Keratinocyte (primary cell): Measurements from ENCODE around the gene GABRR1. TPM values are rescaled to one million over a fixed set of nuclear protein-coding genes. Genes with fewer than 3 reads are reported as not detected.

ENCODE experiments used
- DNase-seq: peaks from one replicate; pipeline ENCODE4 v3.0.0-alpha.2; 2011; ENCODE audit warnings: low read depth, missing footprints, low spot score
- FAIRE-seq: peaks from 2 replicates; lab custom pipeline; 2011; peaks lifted over from hg19 to GRCh38; lab: Jason Lieb, UNC
- H2AFZ ChIP-seq: 2 replicates; pipeline ENCODE4 v1.6.0; 2012; ENCODE audit warnings: low read length, control low read depth, inconsistent platforms; ENCODE audit not compliant: control insufficient read depth
- H3K27ac ChIP-seq: 2 replicates; pipeline ENCODE4 v1.5.1; 2011; ENCODE audit warnings: low read length; ENCODE audit not compliant: control insufficient read depth, insufficient read depth
- H3K27me3 ChIP-seq: 3 replicates; pipeline ENCODE4 v1.6.0; 2011; ENCODE audit warnings: low read length; ENCODE audit not compliant: control insufficient read depth, insufficient read depth; ENCODE audit errors: extremely low read depth
- H3K36me3 ChIP-seq, 2 experiments: 2 replicates in 1 of 2; 3 replicates in 1 of 2; pipeline ENCODE4 v1.5.1; 2011; ENCODE audit warnings: low read length in 2 of 2, mild to moderate bottlenecking in 1 of 2; ENCODE audit not compliant: control insufficient read depth in 2 of 2, insufficient read depth in 2 of 2; ENCODE audit errors: extremely low read depth in 1 of 2
- H3K4me1 ChIP-seq: 3 replicates; pipeline ENCODE4 v1.5.1; 2011; ENCODE audit warnings: low read length; ENCODE audit not compliant: control insufficient read depth, insufficient read depth; ENCODE audit errors: extremely low read depth
- H3K4me2 ChIP-seq: 3 replicates; pipeline ENCODE4 v1.6.0; 2011; ENCODE audit warnings: low read depth, low read length; ENCODE audit not compliant: control insufficient read depth, insufficient read depth; ENCODE audit errors: extremely low read depth
- H3K4me3 ChIP-seq, 3 experiments: fragments of 200-600 bp in 1 of 3; sonication (generic) in 1 of 3; 2 replicates in 2 of 3; 3 replicates in 1 of 3; pipeline ENCODE4 v1.5.1; 2011 to 2016; ENCODE audit warnings: low read length in 3 of 3, mild to moderate bottlenecking in 3 of 3, control low read depth in 2 of 3, inconsistent platforms in 1 of 3, low read depth in 1 of 3, mixed read lengths in 1 of 3, mixed run types in 1 of 3, moderate library complexity in 1 of 3; ENCODE audit not compliant: control insufficient read depth in 2 of 3, insufficient read depth in 2 of 3; ENCODE audit errors: extremely low read depth in 1 of 3
- H3K79me2 ChIP-seq: 2 replicates; pipeline ENCODE4 v1.6.0; 2012; ENCODE audit warnings: low read length; ENCODE audit not compliant: control insufficient read depth, insufficient read depth
- H3K9ac ChIP-seq: 3 replicates; pipeline ENCODE4 v1.6.0; 2011; ENCODE audit warnings: low read length; ENCODE audit not compliant: control insufficient read depth, insufficient read depth; ENCODE audit errors: extremely low read depth
- H3K9me1 ChIP-seq: 3 replicates; pipeline ENCODE4 v1.6.0; 2011; ENCODE audit warnings: low read length; ENCODE audit not compliant: control insufficient read depth, insufficient read depth; ENCODE audit errors: extremely low read depth
- H3K9me3 ChIP-seq: 2 replicates; pipeline ENCODE4 v1.5.1; 2012; ENCODE audit warnings: low read depth, low read length; ENCODE audit not compliant: control insufficient read depth
- H4K20me1 ChIP-seq: 3 replicates; pipeline ENCODE4 v1.6.0; 2011; ENCODE audit warnings: low read length; ENCODE audit not compliant: control insufficient read depth, insufficient read depth; ENCODE audit errors: extremely low read depth
- EZH2 ChIP-seq: IDR thresholded peaks from one replicate; pipeline ENCODE4 v1.6.1; 2012; ENCODE audit warnings: inconsistent platforms, mild to moderate bottlenecking, low read length, moderate library complexity
- dilution Hi-C: fragments of 300-500 bp; cut with MboI; formaldehyde crosslinking; loops from one replicate; pipeline ENCODE4 v1.7.0; 2020; ENCODE audit warnings: low sequenced_read_pairs; ENCODE audit not compliant: extremely low pct_ligation_motif_present
- polyA plus RNA-seq, 5 experiments: library from polyadenylated mRNA; depleted of rRNA in 3 of 5; stranded (reverse) in 3 of 5; stranded (forward) in 1 of 5; unstranded in 1 of 5; fragments of >200 nt; gene quantifications; 1 replicate in 1 of 5; 2 replicates in 3 of 5; 3 replicates in 1 of 5; pipeline versions ENCODE4 v1.2.1 to v1.2.3, GENCODE V29; 2011 to 2012; ENCODE audit warnings: missing spikeins in 2 of 5, low read depth in 1 of 5, low replicate concordance in 1 of 5
- TF ChIP-seq, protein P1 (sequence below), 3 experiments: IDR thresholded peaks in 1 of 3; conservative IDR thresholded peaks in 1 of 3; optimal IDR thresholded peaks in 1 of 3; 2 replicates in 2 of 3; 3 replicates in 1 of 3; pipeline versions ENCODE3 to v1.5.1; 2011; ENCODE audit warnings: low read length in 3 of 3, mild to moderate bottlenecking in 3 of 3, moderate library complexity in 2 of 3, control low read depth in 1 of 3, inconsistent platforms in 1 of 3; ENCODE audit not compliant: insufficient read depth in 2 of 3; ENCODE audit errors: extremely low read depth in 1 of 3

The GABRR1 gene
- polyA plus RNA-seq, 1 donor (not counting 4 experiments of a cell fraction or from before 2014, with no cell fraction given) = 0.04 TPM

DNA sequence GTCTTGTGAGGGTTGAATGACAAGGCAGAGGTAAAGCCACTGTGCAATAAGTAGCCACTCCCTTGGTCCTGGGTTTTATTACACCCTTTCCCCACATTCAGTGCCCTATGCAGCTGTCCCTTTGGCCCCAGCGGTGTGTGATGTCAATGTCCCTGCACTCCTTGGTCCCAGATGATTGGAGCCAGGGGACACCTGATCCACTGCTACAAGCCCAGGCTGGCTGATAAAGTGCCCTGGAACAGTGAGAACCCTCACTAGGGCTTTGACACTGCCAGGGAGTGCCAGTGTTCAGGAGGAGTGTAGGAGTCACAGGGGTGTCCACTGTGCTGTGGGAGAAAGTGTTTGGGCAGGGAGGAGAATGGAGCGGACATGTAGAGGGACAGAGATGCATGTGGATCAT lies 30.4 kb downstream of the GABRR1 start:
- no peak overlapping the region for H3K9ac ChIP-seq
- H3K27ac ChIP-seq = no peak overlapping the region
- H3K9me1 ChIP-seq = no peaks in the 10 kb centered on the region
- TF ChIP-seq EZH2 = no peak
- TF ChIP-seq, protein P1, sequence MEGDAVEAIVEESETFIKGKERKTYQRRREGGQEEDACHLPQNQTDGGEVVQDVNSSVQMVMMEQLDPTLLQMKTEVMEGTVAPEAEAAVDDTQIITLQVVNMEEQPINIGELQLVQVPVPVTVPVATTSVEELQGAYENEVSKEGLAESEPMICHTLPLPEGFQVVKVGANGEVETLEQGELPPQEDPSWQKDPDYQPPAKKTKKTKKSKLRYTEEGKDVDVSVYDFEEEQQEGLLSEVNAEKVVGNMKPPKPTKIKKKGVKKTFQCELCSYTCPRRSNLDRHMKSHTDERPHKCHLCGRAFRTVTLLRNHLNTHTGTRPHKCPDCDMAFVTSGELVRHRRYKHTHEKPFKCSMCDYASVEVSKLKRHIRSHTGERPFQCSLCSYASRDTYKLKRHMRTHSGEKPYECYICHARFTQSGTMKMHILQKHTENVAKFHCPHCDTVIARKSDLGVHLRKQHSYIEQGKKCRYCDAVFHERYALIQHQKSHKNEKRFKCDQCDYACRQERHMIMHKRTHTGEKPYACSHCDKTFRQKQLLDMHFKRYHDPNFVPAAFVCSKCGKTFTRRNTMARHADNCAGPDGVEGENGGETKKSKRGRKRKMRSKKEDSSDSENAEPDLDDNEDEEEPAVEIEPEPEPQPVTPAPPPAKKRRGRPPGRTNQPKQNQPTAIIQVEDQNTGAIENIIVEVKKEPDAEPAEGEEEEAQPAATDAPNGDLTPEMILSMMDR (optimal IDR thresholded peaks at IDR 0.05 in 1 of 3, IDR thresholded peaks at IDR 0.05 in 1 of 3, conservative IDR thresholded peaks at IDR 0.05 in 1 of 3; ENCODE audit: extremely low read depth in 1 of 3, insufficient read depth in 2 of 3, low read length in 3 of 3) = no peak
- H3K4me1 ChIP-seq = no peaks in the 10 kb centered on the region
- H3K27me3 ChIP-seq = peaks cover 5% of the 10 kb centered on the region
- H4K20me1 ChIP-seq = no peaks in the 10 kb centered on the region
- H3K4me2 ChIP-seq = no peak overlapping the region
- DNase-seq = no peak
- H3K9me3 ChIP-seq = no peaks in the 10 kb centered on the region
- H3K36me3 ChIP-seq = no peaks in the 10 kb centered on the region
- dilution Hi-C loops = no loop called here
- no peak for FAIRE-seq
- no peaks in the 10 kb centered on the region for H3K79me2 ChIP-seq
- H3K4me3 ChIP-seq = no peak overlapping the region
- no peak overlapping the region for H2AFZ ChIP-seq

DNA sequence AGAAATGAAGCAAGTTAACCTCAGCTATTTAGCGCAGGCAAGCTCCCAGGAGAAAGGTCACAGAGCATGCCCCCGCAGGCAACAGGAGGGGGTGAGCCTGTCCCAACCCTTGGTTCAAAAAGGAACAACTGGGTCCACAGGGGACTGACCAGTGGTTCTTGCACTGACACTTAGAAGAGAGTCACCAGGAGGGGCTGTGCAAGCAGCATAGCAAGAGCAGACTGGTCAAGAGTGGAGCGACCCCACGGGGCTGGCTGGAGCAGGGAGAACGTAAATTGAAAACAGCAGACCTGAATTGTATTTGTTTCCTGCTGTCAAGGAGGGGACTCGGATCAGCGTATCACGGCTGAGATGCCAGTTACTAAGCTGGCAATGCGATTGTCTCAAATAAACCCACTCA lies 32.8 kb downstream of the GABRR1 start:
- no peaks in the 10 kb centered on the region for H3K9me3 ChIP-seq
- H3K27ac ChIP-seq = no peak overlapping the region
- H3K4me2 ChIP-seq = no peak overlapping the region
- H3K9ac ChIP-seq = no peak overlapping the region
- no peaks in the 10 kb centered on the region for H3K79me2 ChIP-seq
- dilution Hi-C loops = no loop called here
- H4K20me1 ChIP-seq = no peaks in the 10 kb centered on the region
- H3K4me3 ChIP-seq = no peak overlapping the region
- no peak overlapping the region for H2AFZ ChIP-seq
- peaks cover 5% of the 10 kb centered on the region for H3K27me3 ChIP-seq
- no peaks in the 10 kb centered on the region for H3K4me1 ChIP-seq
- TF ChIP-seq, protein P1 (optimal IDR thresholded peaks at IDR 0.05 in 1 of 3, IDR thresholded peaks at IDR 0.05 in 1 of 3, conservative IDR thresholded peaks at IDR 0.05 in 1 of 3; ENCODE audit: extremely low read depth in 1 of 3, insufficient read depth in 2 of 3, low read length in 3 of 3) = no peak
- no peak for TF ChIP-seq EZH2
- H3K36me3 ChIP-seq = no peaks in the 10 kb centered on the region
- FAIRE-seq (no peak), DNase-seq (no peak)
- H3K9me1 ChIP-seq = no peaks in the 10 kb centered on the region
